GM18873 (cell line): ENCODE measurements around the gene ZKSCAN4.

Source experiments
- ATAC-seq: cut with Tn5 transposase; IDR thresholded peaks from one replicate; pipeline ENCODE4 v1.9.1; 2021; ENCODE audit warnings: mild to moderate bottlenecking, moderate library complexity, moderate number of reproducible peaks; ENCODE audit not compliant: unreplicated experiment, low FRiP score

ZKSCAN4 gene

DNA sequence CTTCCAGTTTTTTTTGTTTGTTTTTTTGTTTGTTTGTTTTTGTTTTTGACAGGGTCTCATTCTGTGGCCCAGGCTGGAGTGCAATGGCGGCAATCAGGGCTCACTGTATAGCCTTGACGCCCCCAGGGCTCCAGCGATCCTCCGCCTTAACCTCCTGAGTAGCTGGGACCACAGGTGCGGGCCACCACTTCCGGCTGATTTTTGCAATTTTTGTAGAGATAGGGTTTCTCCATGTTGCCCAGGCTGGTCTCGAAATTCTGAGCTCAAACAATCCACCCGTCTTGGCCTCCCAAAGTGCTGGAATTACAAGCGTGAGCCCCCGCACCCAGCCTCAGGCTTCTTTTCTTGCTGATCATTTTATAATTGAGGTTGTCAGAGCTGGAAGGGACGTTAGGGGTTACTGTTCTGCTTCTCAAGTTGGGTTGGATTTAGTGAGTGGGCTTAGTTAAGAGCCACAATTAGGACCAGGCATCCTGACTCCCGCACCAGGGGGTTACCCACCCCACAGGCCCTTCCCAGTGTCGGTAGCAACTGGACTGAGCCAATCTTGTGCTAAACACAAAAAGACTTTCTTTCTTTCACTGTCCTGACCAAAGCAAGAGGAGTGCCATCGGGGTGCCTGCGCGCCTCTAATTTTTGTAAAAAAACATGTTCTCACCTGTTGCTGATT lies 40.1 kb downstream of the ZKSCAN4 start:
- ATAC-seq, result no peak

DNA sequence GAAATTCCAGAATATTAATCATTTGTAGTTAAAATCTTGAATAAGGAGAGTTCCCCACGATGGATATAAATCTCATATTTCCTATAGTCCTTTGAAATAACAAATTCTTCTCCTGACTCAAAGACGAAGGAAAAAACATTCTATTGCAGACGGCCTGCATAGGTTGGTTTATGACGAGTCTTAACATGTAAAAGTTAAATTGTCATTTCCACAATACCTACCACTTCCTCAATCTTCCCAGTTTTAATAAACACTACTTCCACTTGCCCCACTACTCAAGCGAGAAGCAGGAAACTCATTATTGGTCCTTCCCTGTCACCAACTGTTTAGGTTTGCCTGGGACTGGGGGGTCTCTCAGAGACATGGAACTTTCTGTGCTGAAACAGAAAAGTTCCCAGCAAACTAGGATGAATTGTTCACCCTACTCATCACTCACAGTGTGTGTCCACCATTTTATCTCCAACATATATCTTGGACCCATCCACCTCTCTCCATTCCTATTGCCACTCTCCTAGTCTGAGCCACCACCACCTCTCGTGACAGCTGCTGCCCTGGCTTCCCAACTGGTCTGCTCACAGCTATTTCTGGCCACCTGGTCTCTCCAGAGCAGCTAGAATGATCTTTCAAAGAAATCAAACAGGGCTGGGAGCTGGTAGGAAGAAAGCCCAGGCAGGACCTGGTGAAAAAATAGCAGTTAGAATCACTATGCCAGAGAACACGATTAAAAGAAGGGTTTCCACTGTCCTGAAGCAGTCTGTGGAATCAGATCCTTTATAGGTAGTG lies 42.1 kb downstream of the ZKSCAN4 start:
- no peak for ATAC-seq

DNA sequence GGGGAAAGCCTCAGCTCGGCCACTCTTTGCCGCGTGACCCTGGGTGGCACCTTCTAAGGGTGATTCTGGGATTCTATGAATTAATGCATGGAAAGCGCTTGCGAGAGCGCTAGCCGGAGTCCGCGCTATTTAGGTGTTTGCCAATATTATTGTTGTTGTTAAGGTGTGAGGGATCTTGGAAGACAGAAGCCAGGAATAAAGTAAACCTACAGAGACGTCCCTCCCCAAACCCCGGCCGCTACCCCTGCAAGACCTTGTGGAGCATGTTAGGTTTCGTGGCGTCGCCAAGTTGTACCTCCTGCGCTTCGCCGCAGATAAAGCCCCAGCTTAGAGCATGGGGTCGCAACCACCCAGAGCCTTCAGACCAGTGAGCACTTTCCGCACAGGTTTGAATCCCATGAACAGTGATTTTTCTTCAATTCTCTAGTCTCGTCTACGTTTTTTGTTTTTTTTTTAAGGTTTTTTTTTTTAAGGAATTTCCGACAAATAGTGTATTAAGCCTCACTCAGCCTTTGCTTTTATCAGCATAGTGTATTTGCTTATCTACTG lies 43.9 kb downstream of the ZKSCAN4 start:
- no peak for ATAC-seq

DNA sequence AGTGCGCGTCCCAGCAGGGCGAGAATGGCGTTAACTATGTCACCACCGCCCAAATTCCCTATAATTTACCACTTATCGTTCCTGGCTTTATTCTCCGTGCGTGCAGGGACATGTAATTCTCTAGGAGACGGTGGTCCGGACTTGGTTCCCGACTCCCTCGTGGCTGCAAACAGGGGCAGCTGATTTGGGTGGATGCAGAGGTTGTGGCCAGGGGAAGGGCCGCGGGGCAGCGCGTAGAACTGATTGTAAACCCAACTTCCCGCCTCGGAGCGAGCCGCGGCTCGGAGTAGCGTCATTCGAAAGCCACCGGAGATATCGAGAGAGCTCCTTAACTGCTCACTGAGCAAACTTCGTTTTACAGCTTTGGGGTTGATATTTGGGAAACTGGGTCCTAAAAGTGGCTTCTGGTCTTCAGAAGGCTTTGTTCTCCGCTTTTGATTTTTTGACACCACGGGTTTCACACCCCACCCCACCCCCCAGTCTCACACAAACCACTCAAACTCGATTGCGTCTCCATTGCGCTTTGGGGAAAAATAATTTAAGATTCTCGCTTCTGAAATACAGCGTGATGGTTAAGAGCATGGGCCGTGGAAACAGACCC lies 44.5 kb downstream of the ZKSCAN4 start:
- ATAC-seq, result no peak

DNA sequence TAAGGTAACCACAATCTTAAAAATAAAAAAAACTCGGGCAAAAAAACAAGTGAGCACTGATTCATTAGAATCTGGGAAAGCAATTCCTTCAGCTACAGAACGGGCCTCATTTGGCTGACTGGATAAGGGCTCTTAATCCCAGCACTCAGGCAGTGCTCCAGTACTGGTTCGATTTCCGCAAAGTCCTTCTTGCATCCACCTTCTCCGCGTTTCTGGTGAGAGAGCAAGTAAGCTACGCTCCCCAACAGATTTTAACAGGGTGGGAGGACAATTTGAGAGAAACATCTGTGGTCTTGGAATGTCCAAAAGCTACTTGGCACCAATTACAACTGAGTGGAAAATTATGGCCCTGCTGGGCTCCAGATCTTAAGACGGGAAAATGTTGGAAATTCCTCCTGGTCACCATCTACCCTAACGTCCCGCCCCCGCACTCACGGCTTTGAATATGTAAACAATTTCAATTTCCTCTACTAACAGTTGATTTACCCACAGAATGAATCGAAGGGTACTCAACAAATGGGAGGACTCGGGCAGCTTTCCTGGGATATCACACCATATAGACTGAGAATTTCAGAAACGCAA lies 45.0 kb downstream of the ZKSCAN4 start:
- no peak for ATAC-seq

DNA sequence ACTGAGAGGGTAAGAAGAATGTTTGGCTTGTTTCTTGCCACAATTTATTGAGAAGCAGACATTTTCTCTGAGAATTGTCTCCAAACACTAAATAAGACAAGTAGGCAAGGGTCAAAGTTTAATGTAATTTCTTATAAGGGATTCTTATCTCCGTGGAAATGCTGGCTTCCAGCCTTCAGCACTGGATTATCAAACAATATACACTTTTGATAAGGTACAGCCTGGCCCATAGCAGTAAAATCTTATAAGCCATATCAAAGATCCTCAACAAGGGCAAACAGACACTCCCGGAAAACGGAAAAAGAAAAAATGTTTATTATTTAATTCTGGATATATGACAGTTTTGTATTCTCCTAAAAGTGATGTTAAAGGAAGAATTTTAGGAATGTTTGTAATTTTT lies 45.5 kb downstream of the ZKSCAN4 start:
- ATAC-seq, result no peak

DNA sequence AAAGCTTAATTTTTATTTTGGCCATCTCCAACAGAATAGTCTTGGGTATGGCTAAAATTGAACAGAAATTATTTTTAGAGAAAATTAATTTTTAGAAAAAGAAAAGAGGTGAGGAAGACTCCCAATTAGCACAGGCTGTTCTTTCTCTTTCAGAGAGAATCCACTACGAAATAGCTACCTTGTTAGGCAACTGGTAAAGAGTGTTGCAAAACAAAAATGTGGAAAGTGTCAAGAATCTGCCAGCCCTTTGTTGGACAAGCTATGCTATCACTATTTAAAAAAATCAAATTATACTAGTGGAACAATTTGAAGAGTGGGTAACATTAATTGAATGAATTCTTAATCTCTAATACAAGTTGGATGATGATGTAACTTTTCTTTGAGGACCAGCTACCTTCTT lies 46.2 kb downstream of the ZKSCAN4 start:
- no peak for ATAC-seq

DNA sequence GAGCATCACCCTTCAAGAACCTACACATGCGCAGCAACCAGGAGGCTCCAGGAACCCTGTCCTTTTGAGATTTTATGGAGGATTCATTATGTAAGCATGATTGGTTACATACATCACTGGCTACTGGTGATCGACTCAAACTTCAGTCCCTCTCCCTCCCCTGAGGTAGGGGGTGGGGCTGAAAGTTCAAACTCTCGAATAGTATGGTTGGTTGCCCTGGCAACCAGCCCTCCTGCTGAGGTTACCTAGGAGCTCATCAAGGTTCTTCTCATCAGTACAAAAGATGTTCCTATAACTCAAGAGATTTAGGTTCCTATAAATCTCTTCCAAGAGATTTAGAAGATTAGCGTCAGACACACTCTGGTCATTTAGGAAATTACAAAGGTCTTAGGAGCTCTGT lies 48.9 kb downstream of the ZKSCAN4 start:
- ATAC-seq, result no peak

DNA sequence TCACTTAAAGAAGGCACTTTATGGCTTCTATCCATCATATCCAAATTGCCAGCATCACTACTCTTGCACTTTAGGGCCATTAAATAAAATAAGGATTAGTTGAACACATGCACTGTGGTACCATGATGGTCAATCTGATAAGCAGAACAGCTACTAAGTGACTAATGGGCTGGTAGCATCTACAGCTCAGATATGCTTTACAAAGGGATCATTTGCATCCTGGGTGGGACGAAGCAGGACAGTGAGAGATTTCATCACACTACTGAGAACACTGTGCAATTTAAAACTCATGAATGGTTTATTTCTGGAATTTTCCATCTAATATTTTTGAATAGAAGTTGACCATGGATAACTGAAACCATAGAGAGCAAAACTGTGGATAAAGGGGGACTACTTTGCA lies 52.0 kb downstream of the ZKSCAN4 start:
- ATAC-seq, result no peak
